ENCODE results near the gene PRSS33.
A peak's percentile ranks its signal among the peaks of the same experiment; 100 is the strongest.

The PRSS33 gene

DNA sequence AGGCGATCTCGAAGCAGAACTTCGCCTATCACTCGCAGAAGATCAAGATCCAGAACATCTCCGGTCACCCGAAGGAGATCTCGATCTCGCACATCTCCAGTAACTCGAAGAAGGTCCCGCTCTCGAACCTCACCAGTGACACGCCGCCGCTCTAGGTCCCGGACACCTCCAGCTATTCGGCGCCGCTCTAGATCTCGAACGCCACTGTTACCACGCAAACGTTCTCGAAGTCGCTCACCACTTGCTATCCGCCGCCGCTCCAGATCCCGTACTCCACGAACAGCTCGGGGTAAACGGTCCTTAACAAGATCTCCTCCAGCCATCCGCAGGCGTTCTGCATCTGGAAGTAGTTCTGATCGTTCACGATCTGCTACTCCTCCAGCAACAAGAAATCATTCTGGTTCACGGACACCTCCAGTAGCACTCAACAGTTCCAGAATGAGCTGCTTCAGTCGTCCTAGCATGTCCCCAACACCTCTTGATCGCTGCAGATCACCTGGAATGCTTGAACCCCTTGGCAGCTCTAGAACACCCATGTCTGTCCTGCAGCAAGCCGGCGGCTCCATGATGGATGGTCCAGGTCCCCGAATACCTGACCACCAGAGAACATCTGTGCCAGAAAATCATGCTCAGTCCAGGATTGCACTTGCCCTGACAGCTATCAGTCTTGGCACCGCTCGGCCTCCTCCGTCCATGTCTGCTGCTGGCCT lies 20.8 kb downstream of the PRSS33 start:
- TF ChIP-seq, protein P1, sequence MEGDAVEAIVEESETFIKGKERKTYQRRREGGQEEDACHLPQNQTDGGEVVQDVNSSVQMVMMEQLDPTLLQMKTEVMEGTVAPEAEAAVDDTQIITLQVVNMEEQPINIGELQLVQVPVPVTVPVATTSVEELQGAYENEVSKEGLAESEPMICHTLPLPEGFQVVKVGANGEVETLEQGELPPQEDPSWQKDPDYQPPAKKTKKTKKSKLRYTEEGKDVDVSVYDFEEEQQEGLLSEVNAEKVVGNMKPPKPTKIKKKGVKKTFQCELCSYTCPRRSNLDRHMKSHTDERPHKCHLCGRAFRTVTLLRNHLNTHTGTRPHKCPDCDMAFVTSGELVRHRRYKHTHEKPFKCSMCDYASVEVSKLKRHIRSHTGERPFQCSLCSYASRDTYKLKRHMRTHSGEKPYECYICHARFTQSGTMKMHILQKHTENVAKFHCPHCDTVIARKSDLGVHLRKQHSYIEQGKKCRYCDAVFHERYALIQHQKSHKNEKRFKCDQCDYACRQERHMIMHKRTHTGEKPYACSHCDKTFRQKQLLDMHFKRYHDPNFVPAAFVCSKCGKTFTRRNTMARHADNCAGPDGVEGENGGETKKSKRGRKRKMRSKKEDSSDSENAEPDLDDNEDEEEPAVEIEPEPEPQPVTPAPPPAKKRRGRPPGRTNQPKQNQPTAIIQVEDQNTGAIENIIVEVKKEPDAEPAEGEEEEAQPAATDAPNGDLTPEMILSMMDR (IDR thresholded peaks at IDR 0.05) = no peak
- no peak for DNase-seq
- peaks cover 53% of the 10 kb centered on the region for H3K9me3 Mint-ChIP-seq
- H3K36me3 Mint-ChIP-seq (ENCODE audit: low read depth) = peaks cover 87% of the 10 kb centered on the region
- peaks cover 30% of the 10 kb centered on the region for H3K4me1 Mint-ChIP-seq
- H3K27ac Mint-ChIP-seq = peak overlapping the region; percentile 78
- H3K4me3 Mint-ChIP-seq = no peak overlapping the region
- H3K27me3 Mint-ChIP-seq (ENCODE audit: low read depth, poor library complexity) = peaks cover 3% of the 10 kb centered on the region

DNA sequence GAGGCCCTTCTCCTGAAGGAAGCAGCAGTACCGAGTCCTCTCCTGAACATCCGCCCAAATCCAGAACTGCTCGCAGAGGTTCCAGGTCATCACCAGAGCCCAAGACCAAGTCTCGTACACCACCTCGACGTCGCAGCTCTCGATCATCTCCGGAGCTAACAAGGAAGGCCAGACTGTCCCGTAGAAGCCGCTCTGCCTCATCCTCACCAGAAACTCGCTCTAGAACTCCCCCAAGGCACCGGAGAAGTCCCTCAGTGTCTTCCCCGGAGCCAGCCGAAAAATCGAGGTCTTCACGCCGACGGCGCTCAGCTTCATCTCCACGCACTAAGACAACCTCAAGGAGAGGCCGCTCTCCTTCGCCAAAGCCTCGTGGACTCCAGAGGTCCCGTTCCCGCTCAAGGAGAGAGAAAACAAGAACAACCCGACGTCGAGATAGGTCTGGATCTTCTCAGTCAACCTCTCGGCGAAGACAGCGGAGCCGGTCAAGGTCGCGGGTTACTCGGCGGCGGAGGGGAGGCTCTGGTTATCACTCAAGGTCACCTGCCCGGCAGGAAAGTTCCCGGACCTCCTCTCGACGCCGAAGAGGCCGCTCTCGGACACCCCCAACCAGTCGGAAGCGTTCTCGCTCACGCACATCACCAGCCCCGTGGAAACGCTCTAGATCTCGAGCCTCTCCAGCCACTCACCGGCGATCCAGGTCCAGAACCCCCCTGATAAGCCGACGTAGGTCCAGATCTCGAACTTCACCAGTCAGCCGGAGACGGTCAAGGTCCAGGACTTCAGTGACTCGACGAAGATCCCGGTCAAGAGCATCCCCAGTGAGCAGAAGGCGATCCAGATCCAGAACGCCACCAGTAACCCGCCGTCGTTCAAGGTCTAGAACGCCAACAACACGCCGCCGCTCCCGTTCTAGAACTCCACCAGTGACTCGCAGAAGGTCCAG lies 21.6 kb downstream of the PRSS33 start:
- Mint-ChIP-seq H3K4me3 (no peak overlapping the region), H3K4me1 (peaks cover 21% of the 10 kb centered on the region), H3K27ac (peak overlapping the region; percentile 78), H3K36me3 (ENCODE audit: low read depth) (peaks cover 87% of the 10 kb centered on the region), H3K27me3 (ENCODE audit: low read depth, poor library complexity) (peaks cover 3% of the 10 kb centered on the region), H3K9me3 (peaks cover 61% of the 10 kb centered on the region)
- no peak for DNase-seq
- TF ChIP-seq, protein P1 (IDR thresholded peaks at IDR 0.05) = no peak

DNA sequence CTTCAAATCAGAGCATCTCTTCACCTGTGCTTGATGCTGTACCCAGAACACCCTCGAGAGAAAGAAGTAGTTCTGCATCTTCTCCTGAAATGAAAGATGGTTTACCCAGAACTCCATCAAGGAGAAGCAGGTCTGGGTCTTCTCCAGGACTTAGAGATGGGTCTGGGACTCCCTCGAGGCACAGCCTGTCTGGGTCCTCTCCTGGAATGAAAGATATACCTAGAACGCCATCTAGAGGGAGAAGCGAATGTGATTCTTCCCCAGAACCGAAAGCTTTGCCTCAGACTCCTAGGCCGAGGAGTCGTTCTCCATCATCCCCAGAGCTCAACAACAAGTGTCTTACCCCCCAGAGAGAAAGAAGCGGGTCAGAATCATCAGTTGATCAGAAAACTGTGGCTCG lies 22.6 kb downstream of the PRSS33 start:
- Mint-ChIP-seq H3K27me3 (ENCODE audit: low read depth, poor library complexity) (peaks cover 3% of the 10 kb centered on the region), H3K27ac (no peak overlapping the region), H3K4me1 (peaks cover 18% of the 10 kb centered on the region), H3K36me3 (ENCODE audit: low read depth) (peaks cover 93% of the 10 kb centered on the region), H3K9me3 (peaks cover 72% of the 10 kb centered on the region), H3K4me3 (no peak overlapping the region)
- DNase-seq = no peak
- TF ChIP-seq, protein P1 (IDR thresholded peaks at IDR 0.05) = no peak

DNA sequence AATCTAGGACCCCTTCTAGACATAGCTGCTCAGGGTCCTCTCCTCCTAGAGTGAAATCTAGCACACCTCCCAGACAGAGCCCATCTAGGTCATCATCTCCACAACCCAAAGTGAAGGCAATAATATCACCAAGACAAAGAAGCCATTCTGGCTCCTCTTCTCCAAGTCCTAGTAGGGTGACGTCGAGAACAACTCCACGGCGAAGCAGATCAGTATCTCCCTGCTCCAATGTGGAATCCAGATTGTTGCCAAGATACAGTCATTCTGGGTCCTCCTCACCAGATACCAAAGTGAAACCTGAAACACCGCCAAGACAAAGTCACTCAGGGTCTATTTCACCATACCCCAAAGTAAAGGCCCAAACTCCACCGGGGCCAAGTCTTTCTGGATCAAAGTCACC lies 24.2 kb downstream of the PRSS33 start:
- TF ChIP-seq, protein P1 (IDR thresholded peaks at IDR 0.05) = no peak
- Mint-ChIP-seq H3K27me3 (ENCODE audit: low read depth, poor library complexity) (peaks cover 5% of the 10 kb centered on the region), H3K27ac (no peak overlapping the region), H3K9me3 (peaks cover 86% of the 10 kb centered on the region), H3K36me3 (ENCODE audit: low read depth) (peaks cover 98% of the 10 kb centered on the region), H3K4me3 (no peak overlapping the region), H3K4me1 (peaks cover 6% of the 10 kb centered on the region)
- no peak for DNase-seq

DNA sequence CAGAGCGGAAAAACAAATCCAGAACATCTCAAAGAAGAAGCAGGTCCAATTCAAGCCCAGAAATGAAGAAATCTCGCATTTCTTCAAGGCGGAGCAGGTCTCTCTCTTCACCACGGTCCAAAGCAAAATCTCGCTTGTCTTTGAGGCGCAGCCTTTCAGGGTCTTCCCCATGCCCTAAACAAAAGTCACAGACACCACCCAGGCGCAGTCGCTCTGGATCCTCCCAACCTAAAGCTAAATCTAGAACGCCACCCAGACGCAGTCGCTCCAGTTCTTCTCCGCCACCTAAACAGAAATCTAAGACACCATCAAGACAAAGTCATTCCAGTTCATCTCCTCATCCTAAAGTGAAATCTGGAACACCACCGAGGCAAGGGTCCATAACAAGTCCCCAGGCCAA lies 24.6 kb downstream of the PRSS33 start:
- Mint-ChIP-seq H3K4me1 (peaks cover 2% of the 10 kb centered on the region), H3K27me3 (ENCODE audit: low read depth, poor library complexity) (peaks cover 5% of the 10 kb centered on the region), H3K9me3 (peaks cover 88% of the 10 kb centered on the region), H3K36me3 (ENCODE audit: low read depth) (peaks cover 98% of the 10 kb centered on the region), H3K27ac (no peak overlapping the region), H3K4me3 (no peak overlapping the region)
- DNase-seq = no peak
- TF ChIP-seq, protein P1 (IDR thresholded peaks at IDR 0.05) = no peak
